H1 (cell line): Measurements from ENCODE around the gene RBM10. TPM values are rescaled to one million over a fixed set of nuclear protein-coding genes. Genes with fewer than 3 reads are reported as not detected.

Source experiments
- CTCF ChIA-PET: fragments of 300-600 bp; sonication (Branson Sonifier 250); formaldehyde crosslinking; loops from one replicate; lab custom pipeline; 2021; ENCODE audit not compliant: partially characterized antibody; lab: Charles Lee
- POLR2A ChIA-PET: fragments of 300-600 bp; sonication (Branson Sonifier 250); formaldehyde crosslinking; loops from one replicate; lab custom pipeline; 2021; ENCODE audit warnings: inconsistent platforms; ENCODE audit not compliant: partially characterized antibody; lab: Charles Lee
- DNase-seq, 2 experiments: peaks; one replicate each; pipeline versions ENCODE4 v3.0.0 to v3.0.0-alpha.2; 2010 to 2022; ENCODE audit warnings: low spot score in 2 of 2, low read depth in 1 of 2, mixed read lengths in 1 of 2
- FAIRE-seq: peaks from 2 replicates; lab custom pipeline; 2011; peaks lifted over from hg19 to GRCh38; lab: Jason Lieb, UNC
- H2AFZ ChIP-seq: 2 replicates; pipeline ENCODE4 v1.8.1; 2012; ENCODE audit warnings: low read length, inconsistent platforms
- H2AK5ac ChIP-seq: 2 replicates; pipeline ENCODE4 v1.6.1; 2013; ENCODE audit warnings: low read depth, low read length
- H2BK120ac ChIP-seq: replicated peaks from 2 replicates; pipeline ENCODE3; 2013; ENCODE audit warnings: low read depth, low read length, inconsistent platforms
- H2BK12ac ChIP-seq: 2 replicates; pipeline ENCODE4 v1.6.1; 2013; ENCODE audit warnings: low read depth, low read length
- H2BK15ac ChIP-seq: 2 replicates; pipeline ENCODE4 v1.6.1; 2013; ENCODE audit warnings: low read length
- H2BK20ac ChIP-seq: 2 replicates; pipeline ENCODE4 v1.6.1; 2013; ENCODE audit warnings: low read length
- H2BK5ac ChIP-seq: 2 replicates; pipeline ENCODE4 v1.6.1; 2013; ENCODE audit warnings: low read depth, low read length
- H3K14ac ChIP-seq: 2 replicates; pipeline ENCODE4 v1.6.1; 2013; ENCODE audit warnings: inconsistent platforms; ENCODE audit not compliant: insufficient read length
- H3K18ac ChIP-seq: 2 replicates; pipeline ENCODE4 v1.6.1; 2013; ENCODE audit warnings: low read length; ENCODE audit errors: extremely low read depth
- H3K23ac ChIP-seq: 2 replicates; pipeline ENCODE4 v1.6.1; 2013; ENCODE audit warnings: inconsistent platforms; ENCODE audit not compliant: insufficient read length
- H3K23me2 ChIP-seq: 2 replicates; pipeline ENCODE4 v1.6.1; 2013; ENCODE audit warnings: low read depth, low read length
- H3K27ac ChIP-seq: 2 replicates; pipeline ENCODE4 v1.6.1; 2011; ENCODE audit warnings: low read depth, low read length, inconsistent platforms
- H3K27me3 ChIP-seq, 4 experiments: replicated peaks in 1 of 4; 1 replicate in 1 of 4; 2 replicates in 3 of 4; pipeline versions ENCODE4 v1.6.1 to v1.8.1; 2011 to 2013; ENCODE audit warnings: low read length in 3 of 4, mild to moderate bottlenecking in 3 of 4, inconsistent platforms in 2 of 4, mixed read lengths in 2 of 4, moderate library complexity in 1 of 4; ENCODE audit not compliant: control insufficient read depth in 3 of 4, insufficient read depth in 3 of 4; ENCODE audit errors: extremely low read depth in 1 of 4
- H3K36me3 ChIP-seq, 4 experiments: 2 replicates each; pipeline versions ENCODE4 v1.6.1 to v1.8.1; 2011 to 2013; ENCODE audit warnings: mild to moderate bottlenecking in 4 of 4, low read length in 3 of 4, moderate library complexity in 2 of 4, control low read depth in 1 of 4, inconsistent platforms in 1 of 4; ENCODE audit not compliant: insufficient read depth in 4 of 4, control insufficient read depth in 2 of 4
- H3K4ac ChIP-seq: replicated peaks from 2 replicates; pipeline ENCODE3; 2013; ENCODE audit warnings: low read length, low read depth, mixed read lengths, inconsistent platforms; ENCODE audit not compliant: insufficient read length
- H3K4me1 ChIP-seq, 4 experiments: replicated peaks in 1 of 4; 1 replicate in 1 of 4; 2 replicates in 3 of 4; pipeline versions ENCODE4 v1.6.1 to v1.8.1; 2011 to 2013; ENCODE audit warnings: low read length in 3 of 4, inconsistent platforms in 2 of 4, mixed read lengths in 1 of 4; ENCODE audit not compliant: insufficient read depth in 4 of 4, control insufficient read depth in 3 of 4
- H3K4me2 ChIP-seq, 2 experiments: 2 replicates each; pipeline versions ENCODE4 v1.6.1 to v1.8.1; 2011 to 2013; ENCODE audit warnings: low read depth in 2 of 2, low read length in 2 of 2, control low read depth in 1 of 2, inconsistent platforms in 1 of 2, mild to moderate bottlenecking in 1 of 2; ENCODE audit not compliant: insufficient read depth in 1 of 2
- H3K4me3 ChIP-seq, 4 experiments: fragments of 200-600, 300-600 bp in 1 of 4; sonication (generic), shearing (Covaris generic), sonication (Bioruptor Twin) in 1 of 4; 2 replicates each; pipeline versions ENCODE4 v1.5.1 to v1.8.1; 2011 to 2016; ENCODE audit warnings: low read length in 4 of 4, low read depth in 3 of 4, control low read depth in 2 of 4, inconsistent platforms in 2 of 4, mild to moderate bottlenecking in 2 of 4, mixed read lengths in 1 of 4, moderate library complexity in 1 of 4; ENCODE audit not compliant: insufficient read depth in 2 of 4; ENCODE audit errors: extremely low read depth in 1 of 4
- H3K56ac ChIP-seq: replicated peaks from 2 replicates; pipeline ENCODE3; 2013; ENCODE audit warnings: low read depth, mild to moderate bottlenecking, mixed read lengths, low read length, inconsistent platforms; ENCODE audit not compliant: insufficient read length
- H3K79me1 ChIP-seq: 2 replicates; pipeline ENCODE4 v1.6.1; 2013; ENCODE audit warnings: low read depth, low read length, control low read depth
- H3K79me2 ChIP-seq, 2 experiments: 2 replicates each; pipeline versions ENCODE4 v1.6.1 to v1.8.1; 2012 to 2013; ENCODE audit warnings: low read length in 2 of 2, mild to moderate bottlenecking in 2 of 2, inconsistent platforms in 1 of 2; ENCODE audit not compliant: insufficient read depth in 2 of 2, control insufficient read depth in 1 of 2
- H3K9ac ChIP-seq, 4 experiments: replicated peaks in 1 of 4; 1 replicate in 1 of 4; 2 replicates in 3 of 4; pipeline versions ENCODE4 v1.6.1 to v1.8.1; 2011 to 2013; ENCODE audit warnings: low read depth in 3 of 4, low read length in 3 of 4, control low read depth in 2 of 4, mild to moderate bottlenecking in 2 of 4, moderate library complexity in 2 of 4, inconsistent platforms in 1 of 4; ENCODE audit errors: extremely low read depth in 1 of 4
- H3K9me3 ChIP-seq, 2 experiments: 2 replicates each; pipeline versions ENCODE4 v1.6.1 to v1.8.1; 2012 to 2013; ENCODE audit warnings: mild to moderate bottlenecking in 2 of 2, moderate library complexity in 2 of 2, control low read depth in 1 of 2, inconsistent platforms in 1 of 2, low read depth in 1 of 2, low read length in 1 of 2, mixed read lengths in 1 of 2; ENCODE audit not compliant: insufficient read depth in 2 of 2
- H4K20me1 ChIP-seq, 2 experiments: replicated peaks in 1 of 2; 2 replicates each; pipeline versions ENCODE3 to v1.8.1; 2011 to 2013; ENCODE audit warnings: inconsistent platforms in 2 of 2, low read length in 2 of 2, mild to moderate bottlenecking in 1 of 2; ENCODE audit not compliant: insufficient read depth in 2 of 2, control insufficient read depth in 1 of 2
- H4K5ac ChIP-seq: 2 replicates; pipeline ENCODE4 v1.6.1; 2013; ENCODE audit warnings: low read length, low read depth, mixed read lengths, inconsistent platforms; ENCODE audit not compliant: insufficient read length
- H4K8ac ChIP-seq: 2 replicates; pipeline ENCODE4 v1.8.0; 2013; ENCODE audit warnings: mild to moderate bottlenecking, moderate library complexity, low read length, inconsistent platforms; ENCODE audit not compliant: insufficient read depth; ENCODE audit errors: extremely low read depth
- H4K91ac ChIP-seq: replicated peaks from 2 replicates; pipeline ENCODE3; 2013; ENCODE audit warnings: low read length, mixed read lengths, inconsistent platforms; ENCODE audit not compliant: insufficient read length
- KDM4A ChIP-seq: IDR thresholded peaks from one replicate; pipeline ENCODE4 v1.7.1; 2012; ENCODE audit warnings: low read depth, mild to moderate bottlenecking, moderate library complexity, low read length, inconsistent platforms; ENCODE audit not compliant: severe bottlenecking
- MAX ChIP-seq: IDR thresholded peaks from 2 replicates; pipeline ENCODE4 v1.6.1; 2012; ENCODE audit warnings: inconsistent platforms
- NANOG ChIP-seq: IDR thresholded peaks from 2 replicates; pipeline ENCODE4 v1.6.1; 2011; ENCODE audit warnings: low read length, low read depth, mild to moderate bottlenecking, inconsistent platforms; ENCODE audit not compliant: insufficient read depth, poor library complexity, severe bottlenecking
- PHF8 ChIP-seq: fragments of 200-600 bp; sonication (generic); conservative IDR thresholded peaks from 2 replicates; pipeline ENCODE4 v1.7.1; 2012; ENCODE audit warnings: low read depth, mild to moderate bottlenecking, inconsistent platforms, low read length, moderate library complexity
- SP1 ChIP-seq: IDR thresholded peaks from 2 replicates; pipeline ENCODE4 v1.6.1; 2011; ENCODE audit warnings: low read depth, low read length
- WGBS, 2 experiments: shearing (Covaris generic) in 1 of 2; methylation state at CpG; one replicate each; pipeline versions ENCODE4 v1.1.6 to v1.1.7; 2013 to 2015; ENCODE audit warnings: low lambda C conversion rate in 2 of 2, mixed read lengths in 2 of 2, inconsistent platforms in 1 of 2, low coverage in 1 of 2, missing lambda C conversion rate in 1 of 2; ENCODE audit not compliant: insufficient replicate concordance in 2 of 2, insufficient coverage in 1 of 2, insufficient read length in 1 of 2; ENCODE audit errors: extremely low coverage in 1 of 2, missing lambda C conversion rate in 1 of 2; 5-methylcytosine and 5-hydroxymethylcytosine counted together
- polyA plus RNA-seq, 7 experiments: library from polyadenylated mRNA; depleted of rRNA in 3 of 7; stranded (reverse) in 5 of 7; unstranded in 2 of 7; fragments of >200 nt in 5 of 7; fragments of 200-250 nt in 2 of 7; gene quantifications; 1 replicate in 5 of 7; 2 replicates in 1 of 7; 4 replicates in 1 of 7; pipeline versions ENCODE4 v1.2.1 to v1.2.3, GENCODE V29; 2011 to 2013; ENCODE audit warnings: missing spikeins in 2 of 7, mixed read lengths in 2 of 7
- total RNA-seq: library from RNA; stranded (reverse); fragmentation: NEBNext Ultra II Directional; extraction: Animal tissue kit (Norgen Biotek cat#: 25700); gene quantifications from 2 replicates; pipeline ENCODE4 v1.2.1, GENCODE V29; 2021
- TF ChIP-seq, protein P1 (sequence below): IDR thresholded peaks from 2 replicates; pipeline ENCODE4 v1.6.1; 2012; ENCODE audit warnings: inconsistent platforms

Gene RBM10
- total and polyA plus RNA-seq, 2 of the 8 experiments (the other 6 are each of a cell fraction or from before 2014, with no cell fraction given): 35.7 to 64.0 TPM

- Histone ChIP-seq H4K8ac (no peak overlapping the region), H3K18ac (no peak overlapping the region), H3K4ac (no peak overlapping the region), H3K79me1 (no peaks in the 10 kb centered on the region), H3K27ac (no peak overlapping the region; the same call in 1 of the 2 replicates), H2BK120ac (no peak overlapping the region), H2AFZ (no peak overlapping the region), H3K14ac (no peak overlapping the region), H3K9me3 (no peaks in the 10 kb centered on the region), H3K79me2 (no peaks in the 10 kb centered on the region), H3K23ac (no peak overlapping the region), H3K23me2 (no peaks in the 10 kb centered on the region), H4K91ac (no peak overlapping the region), H2BK15ac (no peak overlapping the region), H3K9ac (no peak overlapping the region), H2AK5ac (no peak overlapping the region; the same call in 1 of the 2 replicates), H3K36me3 (no peaks in the 10 kb centered on the region), H3K4me3 (no peak overlapping the region), H3K56ac (no peak overlapping the region), H3K4me2 (no peak overlapping the region), H3K4me1 (no peaks in the 10 kb centered on the region), H3K27me3 (no peaks in the 10 kb centered on the region), H2BK12ac (no peak overlapping the region), H4K5ac (no peak overlapping the region), H4K20me1 (no peaks in the 10 kb centered on the region), H2BK20ac (no peak overlapping the region), H2BK5ac (peak overlapping the region; percentile 26; the same call in 1 of the 2 replicates)
- WGBS, 2 experiments: 48% methylated on average over 4 of the region's 4 CpGs; no CpG with 5 or more reads in 1 of the 2 experiments
- FAIRE-seq: peak; percentile 88
- ChIA-PET POLR2A (no interaction called here), CTCF (interaction anchor here (0.6 kb wide), 1 partner anchor 96 kb away, joined by 3 read pairs; no protein-coding TSS in a partner anchor)
- DNase-seq: no peak
- peak; percentile 64 for TF ChIP-seq MAX
- TF ChIP-seq KDM4A: no peak
- no peak for TF ChIP-seq NANOG
- TF ChIP-seq, protein P1, sequence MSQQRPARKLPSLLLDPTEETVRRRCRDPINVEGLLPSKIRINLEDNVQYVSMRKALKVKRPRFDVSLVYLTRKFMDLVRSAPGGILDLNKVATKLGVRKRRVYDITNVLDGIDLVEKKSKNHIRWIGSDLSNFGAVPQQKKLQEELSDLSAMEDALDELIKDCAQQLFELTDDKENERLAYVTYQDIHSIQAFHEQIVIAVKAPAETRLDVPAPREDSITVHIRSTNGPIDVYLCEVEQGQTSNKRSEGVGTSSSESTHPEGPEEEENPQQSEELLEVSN: peak; percentile 33; the same call in 1 of the 2 replicates
- no peak for TF ChIP-seq SP1
- no peak for TF ChIP-seq PHF8
These were observed 48.0 kb upstream of the RBM10 start for GRCh38 chrX:47097018-47097417.
